ENCODE results near the gene DENND1A. TPM values are rescaled to one million over a fixed set of nuclear protein-coding genes. Genes with fewer than 3 reads are reported as not detected.

DENND1A gene
- total and polyA plus RNA-seq, 2 of the 13 experiments (the other 11 are each of a cell fraction or from before 2014, with no cell fraction given): 14.8 to 30.1 TPM

DNA sequence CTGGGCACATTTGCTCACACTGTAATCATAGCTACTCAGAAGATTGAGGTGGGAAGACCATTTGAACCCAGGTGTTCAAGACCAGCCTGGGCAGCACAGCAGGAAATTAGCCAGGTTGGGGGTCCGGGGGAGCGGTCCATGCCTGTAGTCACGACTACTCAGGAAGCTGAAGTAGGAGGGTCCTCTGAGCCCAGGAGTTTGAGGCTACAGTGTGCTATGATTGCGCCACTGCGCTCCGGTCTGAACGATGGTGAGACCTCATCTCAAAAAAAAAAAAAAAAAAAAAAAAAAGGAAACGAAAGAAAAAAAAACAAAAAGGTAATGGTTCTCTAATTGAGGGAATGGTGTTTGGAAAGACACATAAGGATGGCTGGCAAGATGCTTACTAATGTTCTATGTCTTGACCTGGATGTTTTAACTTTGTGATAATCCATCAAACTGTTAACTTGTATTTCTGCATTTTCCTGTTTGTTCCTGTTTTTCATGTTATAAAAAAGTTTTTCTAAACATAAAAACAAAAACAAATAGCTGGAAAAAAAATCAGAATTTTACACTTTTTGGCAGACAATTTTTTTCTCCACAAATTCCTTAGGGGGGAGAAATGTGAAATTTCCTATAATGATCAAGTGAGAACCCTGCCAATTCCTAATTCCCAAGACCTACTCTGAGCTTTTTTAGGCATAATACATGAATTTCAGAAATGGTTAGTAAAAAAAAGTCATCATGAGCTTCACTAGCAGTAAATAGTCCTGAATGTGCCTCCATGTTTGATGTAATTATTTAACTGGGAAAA is 96.9 kb downstream of the DENND1A start:
- H3K79me2 ChIP-seq (ENCODE audit: insufficient read depth, low read length): peaks cover 38% of the 10 kb centered on the region
- H4K20me1 ChIP-seq (ENCODE audit: insufficient read depth, low read length): no peaks in the 10 kb centered on the region
- no TSS peak for BruUV-seq (replicated peaks)
- peaks cover 17% of the 10 kb centered on the region for H3K9me3 ChIP-seq (ENCODE audit: low read length)
- FAIRE-seq (no peak), DNase-seq (ENCODE audit: low spot score) (no peak), ATAC-seq (no peak)
- intact Hi-C loops (cut with micrococcal nuclease; ENCODE audit: unreplicated experiment) (no loop called here), in situ Hi-C loops (cut with HindIII; ENCODE audit: extremely low pct_ligation_motif_present, low pct_unique_long_range_greater_than_20kb) (no loop called here)
- no peak overlapping the region for H3K4me3 ChIP-seq (replicated peaks in 1 of 3; ENCODE audit: insufficient read depth in 1 of 3, low read depth in 2 of 3, low read length in 3 of 3)
- no peaks in the 10 kb centered on the region for H3K27me3 ChIP-seq (ENCODE audit: control insufficient read depth in 1 of 2, insufficient read depth in 2 of 2, low read length in 2 of 2)
- TF ChIP-seq ZNF709 (CRISPR knock-in tag; IDR thresholded peaks at IDR 0.05) (no peak), ZNF432 (CRISPR knock-in tag; IDR thresholded peaks at IDR 0.05; ENCODE audit: borderline replicate concordance) (no peak), ZNF619 (CRISPR knock-in tag; IDR thresholded peaks at IDR 0.05) (no peak), NR2C2 (CRISPR knock-in tag; IDR thresholded peaks at IDR 0.05; ENCODE audit: borderline replicate concordance) (no peak), ZNF563 (CRISPR knock-in tag; IDR thresholded peaks at IDR 0.05) (no peak), CREM (IDR thresholded peaks at IDR 0.05) (no peak), CREM (CRISPR knock-in tag; IDR thresholded peaks at IDR 0.05) (no peak), FOXK2 (IDR thresholded peaks at IDR 0.05) (no peak), SOX6 (IDR thresholded peaks at IDR 0.05) (no peak), SOX6 (CRISPR knock-in tag; IDR thresholded peaks at IDR 0.05) (no peak), ZNF24 (IDR thresholded peaks at IDR 0.05) (no peak), NR3C1 (CRISPR knock-in tag; IDR thresholded peaks at IDR 0.05) (no peak), ASH2L (IDR thresholded peaks at IDR 0.05; ENCODE audit: insufficient read length, low read depth, low read length) (no peak), CAMTA2 (CRISPR knock-in tag; IDR thresholded peaks at IDR 0.05; ENCODE audit: borderline replicate concordance) (no peak), ZNF773 (CRISPR knock-in tag; IDR thresholded peaks at IDR 0.05; ENCODE audit: borderline replicate concordance) (no peak), POLR2AphosphoS5 (IDR thresholded peaks at IDR 0.05; ENCODE audit: low read depth, low read length) (no peak), ZSCAN12 (CRISPR knock-in tag; IDR thresholded peaks at IDR 0.05) (no peak)
- TF ChIP-seq, protein P1, sequence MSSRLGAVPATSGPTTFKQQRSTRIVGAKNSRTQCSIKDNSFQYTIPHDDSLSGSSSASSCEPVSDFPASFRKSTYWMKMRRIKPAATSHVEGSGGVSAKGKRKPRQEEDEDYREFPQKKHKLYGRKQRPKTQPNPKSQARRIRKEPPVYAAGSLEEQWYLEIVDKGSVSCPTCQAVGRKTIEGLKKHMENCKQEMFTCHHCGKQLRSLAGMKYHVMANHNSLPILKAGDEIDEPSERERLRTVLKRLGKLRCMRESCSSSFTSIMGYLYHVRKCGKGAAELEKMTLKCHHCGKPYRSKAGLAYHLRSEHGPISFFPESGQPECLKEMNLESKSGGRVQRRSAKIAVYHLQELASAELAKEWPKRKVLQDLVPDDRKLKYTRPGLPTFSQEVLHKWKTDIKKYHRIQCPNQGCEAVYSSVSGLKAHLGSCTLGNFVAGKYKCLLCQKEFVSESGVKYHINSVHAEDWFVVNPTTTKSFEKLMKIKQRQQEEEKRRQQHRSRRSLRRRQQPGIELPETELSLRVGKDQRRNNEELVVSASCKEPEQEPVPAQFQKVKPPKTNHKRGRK (CRISPR knock-in tag; IDR thresholded peaks at IDR 0.05): no peak
- TF ChIP-seq, protein P2, sequence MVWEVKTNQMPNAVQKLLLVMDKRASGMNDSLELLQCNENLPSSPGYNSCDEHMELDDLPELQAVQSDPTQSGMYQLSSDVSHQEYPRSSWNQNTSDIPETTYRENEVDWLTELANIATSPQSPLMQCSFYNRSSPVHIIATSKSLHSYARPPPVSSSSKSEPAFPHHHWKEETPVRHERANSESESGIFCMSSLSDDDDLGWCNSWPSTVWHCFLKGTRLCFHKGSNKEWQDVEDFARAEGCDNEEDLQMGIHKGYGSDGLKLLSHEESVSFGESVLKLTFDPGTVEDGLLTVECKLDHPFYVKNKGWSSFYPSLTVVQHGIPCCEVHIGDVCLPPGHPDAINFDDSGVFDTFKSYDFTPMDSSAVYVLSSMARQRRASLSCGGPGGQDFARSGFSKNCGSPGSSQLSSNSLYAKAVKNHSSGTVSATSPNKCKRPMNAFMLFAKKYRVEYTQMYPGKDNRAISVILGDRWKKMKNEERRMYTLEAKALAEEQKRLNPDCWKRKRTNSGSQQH (CRISPR knock-in tag; IDR thresholded peaks at IDR 0.05; ENCODE audit: low read depth): no peak
- H3K27ac ChIP-seq (ENCODE audit: extremely low read length, insufficient read depth, low read length): no peak overlapping the region
- ChIA-PET CTCF (ENCODE audit: low intra/inter-chr PET ratio, low total read pairs) (no interaction called here), POLR2A (interaction anchor here (0.7 kb wide), 1 partner anchor 161 kb away, joined by 3 read pairs; no protein-coding TSS in a partner anchor)
- H2AFZ ChIP-seq (ENCODE audit: low read length): no peak overlapping the region
- no peaks in the 10 kb centered on the region; a peak in 1 of 5 replicates for H3K36me3 ChIP-seq (replicated peaks in 1 of 2; ENCODE audit: control insufficient read depth in 1 of 2, insufficient read depth in 2 of 2, low read length in 2 of 2)
- 96% methylated on average over 8 of the region's 8 CpGs for WGBS (ENCODE audit: low lambda C conversion rate)
- H3K9ac ChIP-seq (ENCODE audit: insufficient read depth, low read depth, low read length): no peak overlapping the region
- no peak overlapping the region for H3K4me2 ChIP-seq (ENCODE audit: low read depth, low read length)
- H3K4me1 ChIP-seq (ENCODE audit: insufficient read depth, low read length): no peaks in the 10 kb centered on the region
